ENCODE data around the gene TMEM181. TPM values are rescaled to one million over a fixed set of nuclear protein-coding genes. Genes with fewer than 3 reads are reported as not detected.

Gene TMEM181
- total RNA-seq, 4 donors from 2014 or later: 16.7 to 28.1 (median 21.2) TPM

DNA sequence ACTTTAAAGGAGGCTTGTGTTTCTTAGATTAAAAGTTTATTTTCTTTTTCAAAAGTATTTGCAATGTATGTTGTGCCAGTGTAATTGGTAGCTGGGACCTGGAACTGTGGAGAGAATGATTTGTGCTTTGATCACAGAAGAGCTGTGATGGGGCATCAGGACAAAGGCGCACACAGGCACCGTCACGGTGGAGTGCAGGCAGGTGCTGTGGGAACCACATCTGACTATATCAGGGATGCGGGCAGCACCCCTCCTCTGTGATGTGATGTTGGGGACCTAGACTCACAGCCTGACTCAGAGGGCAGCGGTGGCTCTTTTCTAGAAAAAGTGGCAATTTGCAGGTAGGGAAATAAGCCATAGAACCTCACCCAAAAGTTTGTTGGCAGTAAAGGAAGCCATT, 124.4 kb downstream of the TMEM181 start:
- Histone ChIP-seq H3K36me3 (no peaks in the 10 kb centered on the region), H3K27ac (peak overlapping the region; percentile 75 to 86 (median 81)), H3K27me3 (no peaks in the 10 kb centered on the region), H3K4me1 (peaks cover 41 to 43% of the 10 kb centered on the region in 2 donors), H3K4me3 (replicated peaks in 1 of 3) (no peak overlapping the region), H3K9me3 (no peaks in the 10 kb centered on the region)
- 91 to 92% methylated on average over 5 of the region's 5 CpGs for WGBS, 2 donors
- DNase-seq: no peak
- intact Hi-C loops (cut with DNase I): no loop called here
- no peak for TF ChIP-seq POLR2A (IDR thresholded peaks at IDR 0.05)
- TF ChIP-seq, protein P1, sequence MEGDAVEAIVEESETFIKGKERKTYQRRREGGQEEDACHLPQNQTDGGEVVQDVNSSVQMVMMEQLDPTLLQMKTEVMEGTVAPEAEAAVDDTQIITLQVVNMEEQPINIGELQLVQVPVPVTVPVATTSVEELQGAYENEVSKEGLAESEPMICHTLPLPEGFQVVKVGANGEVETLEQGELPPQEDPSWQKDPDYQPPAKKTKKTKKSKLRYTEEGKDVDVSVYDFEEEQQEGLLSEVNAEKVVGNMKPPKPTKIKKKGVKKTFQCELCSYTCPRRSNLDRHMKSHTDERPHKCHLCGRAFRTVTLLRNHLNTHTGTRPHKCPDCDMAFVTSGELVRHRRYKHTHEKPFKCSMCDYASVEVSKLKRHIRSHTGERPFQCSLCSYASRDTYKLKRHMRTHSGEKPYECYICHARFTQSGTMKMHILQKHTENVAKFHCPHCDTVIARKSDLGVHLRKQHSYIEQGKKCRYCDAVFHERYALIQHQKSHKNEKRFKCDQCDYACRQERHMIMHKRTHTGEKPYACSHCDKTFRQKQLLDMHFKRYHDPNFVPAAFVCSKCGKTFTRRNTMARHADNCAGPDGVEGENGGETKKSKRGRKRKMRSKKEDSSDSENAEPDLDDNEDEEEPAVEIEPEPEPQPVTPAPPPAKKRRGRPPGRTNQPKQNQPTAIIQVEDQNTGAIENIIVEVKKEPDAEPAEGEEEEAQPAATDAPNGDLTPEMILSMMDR (IDR thresholded peaks at IDR 0.05): no peak

DNA sequence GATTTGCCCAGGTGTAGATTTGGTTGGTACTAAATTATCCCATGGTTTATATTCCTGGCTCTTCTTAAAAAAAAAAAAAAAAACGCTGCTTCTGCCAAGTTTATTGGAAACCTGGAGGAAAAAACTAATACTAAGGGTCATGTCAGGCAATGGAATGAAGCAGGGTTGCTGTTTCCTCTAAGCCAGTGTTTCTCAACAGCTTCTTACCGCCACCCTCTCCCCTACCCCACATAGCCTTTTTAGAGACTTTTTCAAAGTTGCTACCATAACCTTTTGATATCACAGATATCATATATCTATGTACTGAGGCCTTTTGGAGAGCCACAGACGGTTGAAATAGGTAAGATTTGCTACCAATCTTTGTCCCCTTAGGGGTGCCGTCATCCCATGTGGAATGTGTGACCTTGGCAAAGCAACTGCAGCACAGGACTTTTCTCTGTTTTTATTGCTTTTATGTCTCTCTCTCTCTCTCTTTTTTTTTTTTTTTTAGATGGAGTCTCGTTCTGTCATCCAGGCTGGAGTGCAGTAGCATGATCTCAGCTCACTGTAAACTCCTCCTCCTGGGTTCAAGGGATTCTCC, 124.9 kb downstream of the TMEM181 start:
- intact Hi-C loops (cut with DNase I): no loop called here
- no peaks in the 10 kb centered on the region for H3K36me3 ChIP-seq
- peak overlapping the region; percentile 75 to 86 (median 81) for H3K27ac ChIP-seq
- peaks cover 40% of the 10 kb centered on the region in 2 donors for H3K4me1 ChIP-seq
- no peaks in the 10 kb centered on the region for H3K9me3 ChIP-seq
- no peak overlapping the region for H3K4me3 ChIP-seq (replicated peaks in 1 of 3)
- DNase-seq: peak in 1 of 2 donors; percentile 37
- TF ChIP-seq, protein P1 (IDR thresholded peaks at IDR 0.05): no peak
- TF ChIP-seq POLR2A (IDR thresholded peaks at IDR 0.05): no peak
- 33 to 34% methylated on average over 5 of the region's 5 CpGs for WGBS, 2 donors
- H3K27me3 ChIP-seq: no peaks in the 10 kb centered on the region

Small RNA genes within 50 kb of the gene (microRNA-seq; reads per million reads assigned to microRNA genes)
- not detected for gene MIR7161

Small RNA genes within 50 kb of the gene (small RNA-seq; reads per million reads assigned to genes)
- gene MIR7161: not detected

Other genes with a start within 250 kb of the TMEM181 start
- gene TULP4, start 247.6 kb upstream of the TMEM181 start, total RNA-seq: 100 to 1,000 TPM; 209 to 459 (median 292) TPM
- gene DYNLT1, start 84.7 kb downstream of the TMEM181 start, total RNA-seq: 100 to 1,000 TPM in 2 of 4 donors, 10 to 100 TPM in 2; 76.6 to 113 (median 93.4) TPM
- gene SYTL3, start 90.0 kb downstream of the TMEM181 start, total RNA-seq: 10 to 100 TPM; 16.9 to 33.0 (median 24.4) TPM